ENCODE measurements around the gene ZNF385C.
A peak's percentile ranks its signal among the peaks of the same experiment; 100 is the strongest.

ZNF385C gene

DNA sequence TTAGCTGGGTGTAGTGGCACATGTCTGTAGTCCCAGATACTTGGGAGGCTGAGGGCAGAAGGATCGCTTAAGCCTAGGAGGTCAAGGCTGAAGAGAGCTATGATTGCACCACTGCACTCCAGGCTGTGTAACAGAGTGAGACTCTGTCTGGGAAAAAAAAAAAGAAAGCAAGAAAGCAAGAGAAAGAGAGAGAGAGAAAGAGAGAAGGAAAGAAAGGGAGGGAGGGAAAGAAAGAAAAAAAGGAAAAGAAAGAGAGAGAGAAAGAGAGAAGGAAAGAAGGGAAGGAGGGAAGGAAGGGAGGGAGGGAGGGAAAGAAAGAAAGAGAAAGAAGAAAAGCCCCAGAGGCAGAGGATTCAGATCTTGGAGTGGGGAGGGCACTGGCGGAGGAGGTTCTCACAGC lies 7.7 kb upstream of the ZNF385C start:
- no peak for DNase-seq

- DNase-seq, result no peak
Observed at GRCh38 chr17:42104264-42104663, 6.0 kb upstream of the ZNF385C start.

DNA sequence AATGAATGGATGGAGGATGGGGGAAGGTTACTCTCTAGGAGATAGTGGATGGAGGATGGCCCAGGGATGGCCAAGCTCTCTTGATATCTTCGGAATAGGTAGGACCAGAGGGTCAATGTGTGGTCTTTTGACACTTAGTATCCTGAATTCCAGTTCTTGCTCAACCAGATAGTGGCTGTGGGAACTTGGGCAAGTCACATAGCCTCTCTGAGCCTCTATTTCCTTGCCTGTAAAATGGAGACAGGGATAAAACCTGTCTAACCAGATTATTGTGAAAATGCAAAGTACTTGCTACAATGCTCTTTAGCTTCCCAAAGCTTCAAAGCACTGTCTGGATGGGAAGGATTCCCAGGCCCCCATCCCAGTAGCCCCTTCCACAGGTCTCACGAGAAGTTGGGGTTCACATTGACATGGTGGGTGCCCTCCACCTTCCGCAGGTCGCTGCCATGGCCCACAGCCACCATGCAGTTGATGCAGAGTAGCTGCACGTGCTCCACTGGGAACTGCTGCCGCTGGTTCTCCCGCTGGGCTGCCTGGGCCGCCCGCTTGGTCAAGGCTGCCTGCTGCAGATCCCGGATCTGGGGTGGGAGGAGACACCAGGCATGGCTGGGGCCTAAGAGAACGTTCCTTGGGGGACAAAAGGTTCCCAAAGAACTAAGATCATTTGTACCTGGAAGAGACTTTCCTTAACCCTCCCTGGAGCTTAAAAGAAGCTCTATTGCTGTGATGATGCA lies 5.1 kb upstream of the ZNF385C start:
- no peak for DNase-seq

GRCh38 chr17:42101513-42102292 lies 3.4 kb upstream of the ZNF385C start:
- DNase-seq, result peak; percentile 77

GRCh38 chr17:42098730-42099399 lies 592 bp upstream of the ZNF385C start:
- no peak for DNase-seq

DNA sequence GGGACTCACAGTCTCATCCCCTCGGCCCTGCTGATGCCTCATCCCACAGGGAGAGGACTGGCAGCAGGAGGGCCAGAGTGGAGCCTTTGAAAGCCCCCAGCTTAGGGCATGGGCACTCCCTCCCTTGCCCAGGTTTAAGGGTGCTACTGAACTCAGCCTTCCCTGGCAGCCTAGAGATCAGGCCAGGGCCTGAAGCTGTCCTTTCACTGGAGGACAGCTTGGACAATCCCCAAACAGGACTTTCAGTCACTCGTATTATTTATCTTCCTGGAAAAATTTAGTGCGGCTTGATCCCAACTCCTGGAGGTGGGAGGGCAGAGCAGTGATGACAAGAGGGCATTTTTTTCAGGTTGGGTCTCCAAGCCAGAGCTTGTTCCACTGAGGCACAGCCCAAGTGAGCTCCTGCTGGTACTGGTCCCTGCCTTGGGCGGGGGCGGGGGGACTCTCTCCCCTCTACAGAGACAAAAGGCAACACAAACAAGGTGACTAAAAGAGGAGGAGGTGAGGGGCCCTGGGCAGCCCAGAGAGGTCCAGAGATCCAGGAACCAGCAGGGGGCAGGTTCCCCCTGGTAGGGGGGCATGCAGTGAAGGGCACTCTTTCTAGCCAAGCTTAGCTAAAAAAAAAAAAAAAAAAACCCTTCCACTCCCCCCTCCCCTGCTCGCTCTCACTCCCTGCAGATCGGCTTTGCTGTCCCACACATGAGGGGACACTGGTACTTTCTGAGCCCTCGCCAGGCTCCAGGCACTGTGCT lies 1.7 kb downstream of the ZNF385C start:
- no peak for DNase-seq

GRCh38 chr17:42094375-42095069 lies 3.8 kb downstream of the ZNF385C start:
- DNase-seq, result no peak

GRCh38 chr17:42092939-42093338 lies 5.3 kb downstream of the ZNF385C start:
- no peak for DNase-seq

- DNase-seq, result no peak
Observed at GRCh38 chr17:42090964-42091790, 7.1 kb downstream of the ZNF385C start.

- DNase-seq, result no peak
Observed at GRCh38 chr17:42088736-42089135, 9.5 kb downstream of the ZNF385C start.

- no peak for DNase-seq
Observed at GRCh38 chr17:42087736-42088705, 10.3 kb downstream of the ZNF385C start.

GRCh38 chr17:42087042-42087701 lies 11.1 kb downstream of the ZNF385C start:
- DNase-seq, result no peak

DNA sequence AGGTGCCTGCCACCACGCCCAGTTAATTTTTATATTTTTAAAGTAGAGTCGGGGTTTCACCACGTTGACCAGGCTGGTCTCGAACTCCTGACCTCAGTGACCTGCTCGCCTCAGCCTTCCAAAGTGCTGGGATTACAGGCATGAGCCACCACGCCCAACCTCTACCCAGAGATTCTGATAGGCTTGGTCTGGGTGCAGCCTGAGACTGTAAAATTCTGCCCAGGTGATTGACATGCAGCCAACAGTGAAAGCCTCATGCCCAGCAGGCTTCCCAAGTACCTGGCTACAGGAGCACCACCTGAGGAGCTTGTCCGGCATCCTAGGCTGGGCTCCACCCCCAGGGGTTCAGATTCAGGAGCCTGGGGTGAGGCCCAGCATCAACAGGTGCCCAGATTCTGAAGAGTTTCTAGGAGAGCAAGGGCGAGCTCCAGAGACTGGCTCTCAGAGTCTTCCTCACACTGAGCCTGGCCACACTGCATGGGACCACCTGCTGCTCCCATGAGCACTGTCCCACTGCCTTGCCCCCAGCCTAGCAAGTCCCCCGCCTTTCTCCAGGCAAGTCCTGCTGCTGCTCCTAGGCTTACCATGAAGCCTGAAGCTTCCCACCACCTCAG lies 16.6 kb downstream of the ZNF385C start:
- DNase-seq, result no peak

DNA sequence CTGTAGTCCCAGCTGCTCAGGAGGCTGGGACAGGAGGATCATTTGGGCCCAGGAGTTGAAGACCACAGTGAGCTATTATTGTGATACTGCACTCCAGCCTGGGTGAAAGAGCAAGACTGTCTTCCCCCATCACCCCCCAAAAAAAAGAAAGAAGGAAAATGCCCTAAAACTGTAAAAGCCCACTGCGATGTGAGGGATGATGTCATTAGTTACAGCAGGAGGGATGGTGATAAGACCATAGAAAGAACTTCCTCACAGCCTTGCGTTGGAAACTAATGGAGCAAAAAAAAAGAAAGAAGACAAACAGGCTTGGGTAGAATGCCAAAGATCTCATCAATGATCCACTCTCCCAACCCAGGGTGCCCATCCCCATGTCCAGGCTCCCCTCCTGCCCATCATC lies 18.7 kb downstream of the ZNF385C start:
- no peak for DNase-seq

GRCh38 chr17:42078396-42079043 lies 19.8 kb downstream of the ZNF385C start:
- no peak for DNase-seq

DNA sequence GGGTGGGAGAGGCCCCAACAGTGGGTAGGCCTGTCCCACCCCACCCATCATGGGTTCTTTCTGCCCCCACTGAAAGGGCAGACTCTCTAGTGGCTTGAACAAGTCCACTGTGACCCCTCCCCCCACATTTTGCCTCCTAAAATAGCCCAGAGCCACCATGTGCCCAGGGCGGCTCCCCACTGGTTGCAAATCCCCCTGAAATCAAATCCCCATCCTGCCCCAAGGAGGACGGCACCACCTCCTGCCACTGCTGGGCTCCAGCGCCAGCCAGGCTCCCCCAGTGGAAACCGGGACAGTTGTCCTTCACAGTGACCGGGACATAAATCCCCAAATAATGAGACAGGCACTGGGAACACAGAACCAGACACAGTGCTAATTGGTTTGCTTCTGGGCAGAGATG lies 20.5 kb downstream of the ZNF385C start:
- DNase-seq, result no peak

DNA sequence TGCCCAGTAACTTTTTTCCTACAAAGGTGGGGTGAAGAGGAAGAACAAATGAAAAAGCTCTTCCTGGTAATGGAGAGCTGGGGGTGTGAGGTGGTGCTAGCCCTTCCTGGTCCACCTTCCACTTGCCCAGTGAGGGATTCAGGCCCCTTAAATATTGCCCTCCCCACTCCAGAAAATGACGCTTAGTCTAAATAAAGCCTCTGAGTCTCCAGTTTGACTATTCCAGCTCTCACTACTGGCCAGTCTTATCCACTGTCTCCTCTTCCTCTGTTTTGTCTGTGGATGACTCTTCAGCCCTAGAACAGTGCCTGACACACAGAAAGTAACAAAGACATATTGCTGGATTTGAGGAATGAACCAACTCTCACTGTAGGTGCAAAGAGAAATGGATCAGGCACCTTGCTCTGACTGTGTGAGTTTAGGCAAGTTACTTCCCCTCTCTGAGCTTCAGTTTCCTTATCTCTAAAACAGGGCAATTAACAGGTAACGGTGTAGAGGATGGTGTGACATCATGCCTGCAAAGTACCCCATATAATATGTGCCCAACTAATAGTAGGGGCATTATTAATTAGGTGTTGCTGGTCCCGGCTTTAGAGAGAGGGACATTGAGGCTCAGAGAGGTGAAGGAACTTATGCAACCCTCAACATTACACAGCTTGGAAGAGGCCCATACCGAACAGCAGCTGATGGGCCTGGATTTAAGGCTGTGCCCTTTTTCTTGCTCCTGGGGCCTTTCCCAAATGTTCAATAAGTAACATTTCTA lies 21.3 kb downstream of the ZNF385C start:
- no peak for DNase-seq

DNA sequence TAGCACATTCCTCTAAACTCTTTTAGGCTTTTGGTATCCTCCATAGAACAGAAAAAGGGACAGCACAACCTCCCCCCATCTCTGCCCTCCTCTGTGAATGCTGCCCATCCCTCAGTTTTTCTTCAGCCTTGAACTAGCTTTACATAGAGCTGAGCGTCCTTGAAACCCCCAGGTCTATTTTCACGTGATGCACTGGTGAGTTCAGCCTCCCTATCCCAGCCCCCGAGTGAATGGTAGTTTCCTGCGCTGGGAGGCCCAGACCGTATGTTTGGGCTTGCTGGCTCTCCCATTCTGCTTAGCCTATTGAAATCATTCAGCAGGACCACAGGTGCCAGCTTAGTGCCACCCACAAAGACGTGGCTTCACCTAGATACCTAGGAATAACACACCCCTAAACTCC lies 22.5 kb downstream of the ZNF385C start:
- no peak for DNase-seq
